ENCODE data around the gene LTBR. TPM values are rescaled to one million over a fixed set of nuclear protein-coding genes. Genes with fewer than 3 reads are reported as not detected.

Gene LTBR
- total RNA-seq, 2 experiments from 2014 or later, result 1.5 to 1.6 TPM

DNA sequence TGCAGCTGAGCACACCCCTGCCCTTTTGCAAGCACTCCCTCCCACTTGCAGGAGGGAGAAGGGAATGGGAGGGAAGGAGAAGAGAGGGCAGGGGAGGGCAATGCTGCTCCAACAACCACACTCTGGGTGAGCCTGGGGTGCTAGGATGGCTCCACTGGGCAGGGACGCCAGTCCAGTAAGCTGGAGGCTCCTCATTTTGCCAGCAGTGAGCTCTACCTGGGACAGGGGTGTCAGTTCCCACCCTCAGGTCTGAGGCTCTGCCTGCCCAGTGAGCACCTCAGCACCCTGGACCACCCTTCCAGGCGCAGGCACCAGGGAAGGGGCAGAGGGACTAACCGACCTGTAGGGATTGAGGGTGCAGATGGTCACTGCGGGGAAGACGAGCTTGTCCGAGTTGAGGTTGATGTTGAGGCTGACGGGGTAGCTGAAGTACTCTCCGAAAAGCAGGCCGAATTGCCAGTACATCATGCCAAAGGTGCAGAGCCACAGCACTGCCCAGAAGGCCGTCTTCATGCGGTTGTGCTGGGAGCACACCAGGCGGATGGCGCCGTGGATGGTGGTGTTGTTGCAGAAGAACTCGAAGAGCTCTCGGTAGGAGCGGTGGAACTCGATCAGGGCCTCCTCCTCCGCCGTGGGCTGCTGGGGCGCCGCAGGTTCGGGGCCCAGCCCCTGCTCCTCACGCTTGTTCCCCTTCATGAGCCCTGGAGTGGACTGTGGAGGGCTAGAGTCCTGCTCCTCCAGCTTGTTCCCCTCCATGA lies 9.8 kb upstream of the LTBR start:
- POLR2A ChIA-PET, result interaction anchor here (0.6 to 2.0 kb wide), 6 partner anchors 16 to 96 kb away, joined by 3 to 9 read pairs (median 4); partner anchors contain the start of gene VAMP1
- Mint-ChIP-seq H3K27me3 (no peaks in the 10 kb centered on the region), H3K9me3 (no peaks in the 10 kb centered on the region), H3K27ac (no peak overlapping the region), H3K4me1 (ENCODE audit: low read depth) (peaks cover 43% of the 10 kb centered on the region), H3K36me3 (ENCODE audit: low read depth) (no peaks in the 10 kb centered on the region), H3K4me3 (no peak overlapping the region)
- TF ChIP-seq, protein P1, sequence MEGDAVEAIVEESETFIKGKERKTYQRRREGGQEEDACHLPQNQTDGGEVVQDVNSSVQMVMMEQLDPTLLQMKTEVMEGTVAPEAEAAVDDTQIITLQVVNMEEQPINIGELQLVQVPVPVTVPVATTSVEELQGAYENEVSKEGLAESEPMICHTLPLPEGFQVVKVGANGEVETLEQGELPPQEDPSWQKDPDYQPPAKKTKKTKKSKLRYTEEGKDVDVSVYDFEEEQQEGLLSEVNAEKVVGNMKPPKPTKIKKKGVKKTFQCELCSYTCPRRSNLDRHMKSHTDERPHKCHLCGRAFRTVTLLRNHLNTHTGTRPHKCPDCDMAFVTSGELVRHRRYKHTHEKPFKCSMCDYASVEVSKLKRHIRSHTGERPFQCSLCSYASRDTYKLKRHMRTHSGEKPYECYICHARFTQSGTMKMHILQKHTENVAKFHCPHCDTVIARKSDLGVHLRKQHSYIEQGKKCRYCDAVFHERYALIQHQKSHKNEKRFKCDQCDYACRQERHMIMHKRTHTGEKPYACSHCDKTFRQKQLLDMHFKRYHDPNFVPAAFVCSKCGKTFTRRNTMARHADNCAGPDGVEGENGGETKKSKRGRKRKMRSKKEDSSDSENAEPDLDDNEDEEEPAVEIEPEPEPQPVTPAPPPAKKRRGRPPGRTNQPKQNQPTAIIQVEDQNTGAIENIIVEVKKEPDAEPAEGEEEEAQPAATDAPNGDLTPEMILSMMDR (IDR thresholded peaks at IDR 0.05), result no peak
- CTCF ChIA-PET, result interaction anchor here (0.9 to 1.0 kb wide), 3 partner anchors 18 to 179 kb away, joined by 3 read pairs; no protein-coding TSS in a partner anchor
- intact Hi-C loops (cut with micrococcal nuclease), result no loop called here
- ATAC-seq (no peak), DNase-seq (no peak)

DNA sequence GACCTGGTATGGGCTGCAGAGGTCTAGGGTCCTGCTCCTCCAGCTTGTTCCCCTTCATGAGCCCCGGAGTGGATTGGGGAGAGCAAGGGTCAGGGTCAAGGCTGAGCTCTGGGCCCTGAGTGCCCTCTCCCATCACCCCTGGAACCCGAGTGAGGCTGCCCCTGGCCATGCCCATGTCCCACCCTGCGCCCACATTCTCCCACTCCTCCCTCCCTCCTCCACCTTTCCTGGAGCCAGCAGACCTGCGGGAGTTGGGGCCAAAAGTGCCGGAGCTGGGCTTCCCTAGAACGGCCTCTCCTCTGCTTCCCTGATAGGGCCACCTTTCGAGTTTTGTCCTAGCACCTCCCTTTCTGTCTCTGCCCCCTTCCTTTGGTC lies 9.2 kb upstream of the LTBR start:
- no peak overlapping the region for H3K27ac Mint-ChIP-seq

DNA sequence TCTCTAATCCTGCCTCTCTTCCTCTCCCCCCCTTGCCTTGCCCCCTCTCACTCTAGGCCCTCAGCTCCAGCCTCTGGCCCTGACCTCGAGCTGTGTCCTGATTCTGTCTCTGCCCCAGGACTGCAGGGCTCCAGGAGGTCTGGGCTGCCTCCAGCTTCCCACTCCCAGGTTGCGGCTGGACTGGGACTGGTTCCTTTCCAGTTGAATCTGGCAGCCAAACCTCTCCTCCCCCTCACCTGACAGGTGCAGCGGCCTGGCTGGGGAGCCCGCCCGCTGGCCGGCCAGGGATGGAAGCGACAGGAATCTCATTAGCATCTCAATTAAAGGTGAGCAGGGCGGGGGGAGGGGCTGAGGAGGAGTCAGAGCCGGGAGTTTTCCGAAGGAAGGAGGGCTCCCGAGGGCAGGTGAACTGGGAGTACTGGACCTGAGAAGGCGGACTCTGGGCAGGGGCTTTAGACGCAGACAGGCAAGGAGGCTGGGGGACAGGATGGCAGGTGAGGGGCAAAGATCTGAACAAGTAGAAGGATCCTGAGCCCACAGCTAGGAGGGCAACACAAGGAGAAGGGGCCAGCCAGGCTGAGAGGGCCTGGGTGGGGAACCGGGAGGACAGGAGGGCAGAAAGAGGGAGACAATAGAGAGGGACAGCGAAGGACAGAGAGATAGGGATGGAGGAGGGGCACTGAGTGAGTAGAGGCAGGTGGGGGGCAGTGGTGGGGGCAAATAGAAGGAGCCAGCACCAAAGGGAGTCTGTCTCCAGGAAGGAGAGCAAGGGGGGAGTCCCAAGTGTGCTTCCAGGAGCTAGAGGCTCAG lies 8.5 kb upstream of the LTBR start, which contains the start of gene SCNN1A:
TSS of gene SCNN1A (minus strand) at position 295 of the 810 bp plus-strand sequence. CDS start 780 bp downstream, outside the sequence.
- intact Hi-C loops (cut with micrococcal nuclease), result no loop called here
- Mint-ChIP-seq H3K4me3 (peak within 1 kb of the TSS; percentile 58), H3K9me3 (no peaks in the 10 kb centered on the region), H3K27me3 (no peaks in the 10 kb centered on the region), H3K4me1 (ENCODE audit: low read depth) (peaks cover 40% of the 10 kb centered on the region), H3K27ac (peak within 1 kb of the TSS; percentile 58), H3K36me3 (ENCODE audit: low read depth) (no peaks in the 10 kb centered on the region)
- DNase-seq (no peak), ATAC-seq (no peak)
- TF ChIP-seq, protein P1 (IDR thresholded peaks at IDR 0.05), result no peak
- POLR2A ChIA-PET, result interaction anchor here (1.1 to 2.0 kb wide), 3 partner anchors 17 to 95 kb away, joined by 3 to 9 read pairs (median 3); partner anchors contain the start of gene VAMP1
- CTCF ChIA-PET, result no interaction called here

More for the DNA sequence above, 9.2 kb upstream of the LTBR start:
- no peaks in the 10 kb centered on the region for H3K9me3 Mint-ChIP-seq
- H3K4me1 Mint-ChIP-seq (ENCODE audit: low read depth), result peaks cover 41% of the 10 kb centered on the region
- no peaks in the 10 kb centered on the region for H3K36me3 Mint-ChIP-seq (ENCODE audit: low read depth)
- DNase-seq (no peak), ATAC-seq (no peak)
- POLR2A ChIA-PET, result interaction anchor here (0.8 to 2.0 kb wide), 5 partner anchors 17 to 96 kb away, joined by 3 to 9 read pairs (median 4); partner anchors contain the start of gene VAMP1
- no peak overlapping the region for H3K4me3 Mint-ChIP-seq
- H3K27me3 Mint-ChIP-seq, result no peaks in the 10 kb centered on the region
- CTCF ChIA-PET, result interaction anchor here (0.9 to 1.0 kb wide), 2 partner anchors 163 to 179 kb away, joined by 3 read pairs; no protein-coding TSS in a partner anchor
- TF ChIP-seq, protein P1 (IDR thresholded peaks at IDR 0.05), result no peak
- intact Hi-C loops (cut with micrococcal nuclease), result no loop called here

DNA sequence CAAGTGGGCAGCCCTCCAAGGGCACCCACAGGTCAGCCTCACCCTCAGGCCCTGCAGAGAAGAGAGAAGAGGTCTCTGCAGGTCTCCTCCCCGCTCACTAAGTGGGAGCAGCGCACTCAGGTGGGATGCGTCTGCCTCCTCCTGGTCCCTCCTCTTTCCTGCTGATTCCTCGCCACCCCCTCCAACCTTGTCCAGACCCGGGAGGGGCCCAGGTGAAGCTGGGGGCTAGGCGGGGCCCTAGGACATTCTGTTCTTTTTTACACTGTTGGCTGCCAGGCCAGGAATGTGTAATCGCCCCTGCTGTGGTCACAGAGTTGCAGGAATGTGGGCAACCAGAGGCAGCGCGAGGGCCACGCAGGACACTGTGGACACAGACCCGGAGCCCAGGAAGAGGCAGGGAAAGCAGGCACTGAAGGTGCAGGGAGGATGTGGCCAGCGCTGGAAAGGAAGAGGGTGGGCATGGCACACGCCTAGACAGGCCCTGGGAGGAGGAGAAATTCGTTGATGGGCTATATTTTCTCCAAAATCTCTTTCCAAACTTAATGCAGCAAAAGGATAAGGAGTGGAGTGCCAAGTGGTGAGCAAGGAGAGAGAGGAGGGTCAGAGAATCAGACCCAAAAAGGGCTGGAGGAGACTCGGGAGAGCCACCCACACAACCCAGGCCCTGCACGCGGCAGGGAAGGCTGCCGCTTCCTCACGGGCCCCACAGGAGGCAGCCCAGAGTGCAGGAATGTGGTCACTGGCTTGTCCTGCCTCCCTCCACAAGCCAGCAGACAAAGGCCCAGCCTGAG lies 7.7 kb upstream of the LTBR start:
- Mint-ChIP-seq H3K4me3 (peak overlapping the region; percentile 58), H3K4me1 (ENCODE audit: low read depth) (peaks cover 33% of the 10 kb centered on the region), H3K27ac (peak overlapping the region; percentile 58), H3K9me3 (no peaks in the 10 kb centered on the region), H3K27me3 (no peaks in the 10 kb centered on the region), H3K36me3 (ENCODE audit: low read depth) (no peaks in the 10 kb centered on the region)
- POLR2A ChIA-PET, result no interaction called here
- intact Hi-C loops (cut with micrococcal nuclease), result no loop called here
- TF ChIP-seq, protein P1 (IDR thresholded peaks at IDR 0.05), result no peak
- peak; percentile 43 for ATAC-seq
- no peak for DNase-seq
- CTCF ChIA-PET, result no interaction called here

Data from activated CD8-positive, alpha-beta T cell treated with anti-CD3 and anti-CD28 coated beads for 36 hours (primary cell).